GM18873 (cell line): ENCODE data around the gene ZNF385B.
"Not testable (repeated sequence)": the region's sequence is repeated elsewhere in the genome, so short reads cannot be mapped to it uniquely, and the experiment has no call there.

ENCODE experiments used
- ATAC-seq: cut with Tn5 transposase; IDR thresholded peaks from one replicate; pipeline ENCODE4 v1.9.1; 2021; ENCODE audit warnings: mild to moderate bottlenecking, moderate library complexity, moderate number of reproducible peaks; ENCODE audit not compliant: unreplicated experiment, low FRiP score

ZNF385B gene

GRCh38 chr2:179646173-179646769 is 215.1 kb downstream of the ZNF385B start:
- ATAC-seq, result no peak

- ATAC-seq, result no peak
These were observed 216.4 kb downstream of the ZNF385B start for GRCh38 chr2:179645047-179645446.

- ATAC-seq, result no peak
These were observed 218.9 kb downstream of the ZNF385B start for GRCh38 chr2:179642462-179642861.

- no peak for ATAC-seq
These were observed 224.4 kb downstream of the ZNF385B start for GRCh38 chr2:179636995-179637394.

- no peak for ATAC-seq
These were observed 225.1 kb downstream of the ZNF385B start for GRCh38 chr2:179636100-179636980.

- ATAC-seq, result not testable (repeated sequence)
These were observed 229.5 kb downstream of the ZNF385B start for GRCh38 chr2:179631769-179632385.

- ATAC-seq, result not testable (repeated sequence)
These were observed 231.6 kb downstream of the ZNF385B start for GRCh38 chr2:179629776-179630175.

- no peak for ATAC-seq
These were observed 235.2 kb downstream of the ZNF385B start for GRCh38 chr2:179626261-179626660.

- no peak for ATAC-seq
These were observed 238.6 kb downstream of the ZNF385B start for GRCh38 chr2:179622635-179623300.

GRCh38 chr2:179622112-179622511 is 239.3 kb downstream of the ZNF385B start:
- no peak for ATAC-seq

GRCh38 chr2:179619947-179620467 is 241.4 kb downstream of the ZNF385B start:
- ATAC-seq, result no peak

GRCh38 chr2:179614121-179614520 is 247.3 kb downstream of the ZNF385B start:
- ATAC-seq, result no peak

- ATAC-seq, result no peak
These were observed 247.7 kb downstream of the ZNF385B start for GRCh38 chr2:179613701-179614100.

- ATAC-seq, result no peak
These were observed 248.1 kb downstream of the ZNF385B start for GRCh38 chr2:179613299-179613651.

- no peak for ATAC-seq
These were observed 248.7 kb downstream of the ZNF385B start for GRCh38 chr2:179612591-179613298.

GRCh38 chr2:179612108-179612507 is 249.3 kb downstream of the ZNF385B start:
- no peak for ATAC-seq

GRCh38 chr2:179606141-179606540 is 255.3 kb downstream of the ZNF385B start:
- ATAC-seq, result no peak

- ATAC-seq, result no peak
These were observed 256.1 kb downstream of the ZNF385B start for GRCh38 chr2:179605341-179605740.

GRCh38 chr2:179604598-179604997 is 256.8 kb downstream of the ZNF385B start:
- no peak for ATAC-seq

GRCh38 chr2:179602452-179602851 is 259.0 kb downstream of the ZNF385B start:
- ATAC-seq, result no peak
